GF-D8 (cell line): ENCODE data around the gene KCNIP1.

Source experiments
- DNase-seq: peaks from one replicate; lab custom pipeline; 2025; lab: John Stamatoyannopoulos, UW

KCNIP1 gene

GRCh38 chr5:170503990-170504596 is at the start of gene KCNIP1:
KCNIP1 (plus strand) TSS chr5:170504020.
- DNase-seq, result no peak

DNA sequence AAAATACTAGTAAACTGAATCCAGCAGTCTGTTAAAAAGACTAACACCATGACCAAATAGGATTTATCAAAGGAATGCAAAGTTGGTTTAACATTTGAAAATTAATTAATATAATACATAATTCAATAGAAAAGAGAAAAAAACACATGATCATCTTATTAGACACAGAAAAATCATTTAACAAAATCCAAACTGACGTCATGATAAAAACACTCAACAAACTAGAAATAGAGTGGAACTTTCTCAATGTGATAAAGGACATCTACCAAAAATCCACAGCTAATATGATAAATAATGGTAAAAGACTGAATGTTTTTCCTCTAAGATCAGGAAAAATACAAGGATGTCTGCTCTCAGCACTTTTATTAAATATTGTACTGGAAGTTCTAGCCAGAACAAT is 40.4 kb upstream of the KCNIP1 start:
- DNase-seq, result no peak

DNA sequence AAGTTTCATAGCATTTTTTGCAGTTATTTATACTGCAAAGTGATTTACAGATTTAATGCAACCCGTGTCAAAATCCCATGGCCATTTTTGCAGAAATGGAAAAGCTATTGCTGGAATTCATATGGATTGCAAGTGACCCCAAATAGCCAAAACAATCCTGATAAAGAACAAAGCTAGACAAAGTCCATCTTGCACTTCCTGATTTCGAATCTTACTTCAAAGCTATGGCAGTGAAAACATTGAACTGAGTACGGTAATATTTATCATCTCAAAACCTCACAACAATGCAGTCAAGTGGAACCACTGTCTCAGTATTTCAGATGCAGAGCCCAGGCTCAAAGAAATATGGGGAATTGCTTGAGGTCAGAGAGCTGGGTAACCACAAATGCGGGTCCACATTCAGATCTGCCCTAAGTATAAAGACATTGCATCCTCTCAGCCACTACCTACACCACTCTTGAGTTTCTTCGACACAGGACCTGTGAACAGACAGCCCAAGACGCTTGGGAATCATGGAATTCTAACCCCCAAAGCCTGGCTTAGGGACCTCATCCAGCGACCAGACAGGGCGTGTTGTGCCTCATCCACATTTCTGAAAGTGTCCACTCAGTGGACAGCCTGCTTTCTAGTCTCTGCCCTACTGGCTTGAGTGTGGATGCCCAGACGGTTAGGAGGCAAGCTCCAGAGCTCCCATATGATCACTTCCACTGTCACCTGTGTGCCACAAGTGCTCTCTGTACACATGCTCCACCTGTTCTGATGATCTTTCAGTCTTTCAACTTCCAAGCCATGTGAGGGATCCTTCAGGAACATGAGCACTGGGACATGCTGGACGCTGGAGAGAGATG is 39.3 kb upstream of the KCNIP1 start:
- no peak for DNase-seq

DNA sequence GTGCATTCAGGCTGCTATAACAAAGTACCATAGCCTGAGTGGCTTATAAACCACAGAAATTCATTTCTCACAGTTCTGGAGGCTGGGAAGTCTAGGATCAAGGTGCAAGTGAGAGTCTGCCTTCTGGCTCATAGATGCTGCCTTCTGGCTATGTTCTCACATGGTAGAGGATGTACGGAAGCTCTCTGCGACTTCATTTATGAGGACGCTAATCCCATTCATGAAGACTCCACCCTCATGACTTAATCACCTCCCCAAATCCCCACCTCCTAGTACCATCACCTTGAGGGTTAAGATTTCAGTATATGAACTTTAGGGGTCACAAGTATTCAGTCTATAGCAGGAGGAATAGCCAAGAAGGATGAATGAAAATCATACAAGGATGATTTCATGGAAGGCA is 37.3 kb upstream of the KCNIP1 start:
- no peak for DNase-seq

DNA sequence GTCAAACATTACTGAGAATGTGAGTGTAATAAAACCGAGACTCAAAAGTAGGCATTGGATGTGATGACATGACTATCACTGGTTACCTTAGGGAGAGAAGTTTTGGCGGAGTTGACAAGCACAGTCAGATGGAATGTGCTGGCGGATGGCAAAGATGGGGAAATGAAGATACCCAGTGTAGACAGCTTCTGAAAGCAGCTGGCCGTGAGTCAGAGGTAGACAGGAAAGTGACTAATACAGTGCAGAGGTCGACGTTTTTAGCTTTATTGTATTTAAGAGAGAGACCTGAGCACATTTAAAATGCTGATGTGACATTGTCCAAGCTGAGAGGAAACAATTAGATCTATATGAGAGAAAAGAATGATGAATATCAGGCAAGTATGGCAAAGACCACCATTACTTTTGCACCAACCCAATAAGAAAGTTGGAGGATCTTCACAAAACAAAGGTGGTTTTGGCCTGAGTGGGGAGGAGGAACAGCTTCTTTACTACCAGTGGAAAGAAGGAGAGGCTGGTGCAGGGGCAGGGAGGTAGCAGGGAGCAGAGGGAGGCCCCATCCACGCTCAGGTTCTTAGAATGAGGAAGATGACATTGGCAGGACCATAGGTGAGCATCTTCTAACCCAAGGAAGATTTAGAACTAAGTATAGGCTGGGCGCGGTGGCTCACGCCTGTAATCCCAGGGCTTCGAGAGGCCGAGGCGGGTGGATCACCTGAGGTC is 36.7 kb upstream of the KCNIP1 start:
- no peak for DNase-seq

GRCh38 chr5:170468633-170469285 is 35.1 kb upstream of the KCNIP1 start:
- DNase-seq, result no peak

DNA sequence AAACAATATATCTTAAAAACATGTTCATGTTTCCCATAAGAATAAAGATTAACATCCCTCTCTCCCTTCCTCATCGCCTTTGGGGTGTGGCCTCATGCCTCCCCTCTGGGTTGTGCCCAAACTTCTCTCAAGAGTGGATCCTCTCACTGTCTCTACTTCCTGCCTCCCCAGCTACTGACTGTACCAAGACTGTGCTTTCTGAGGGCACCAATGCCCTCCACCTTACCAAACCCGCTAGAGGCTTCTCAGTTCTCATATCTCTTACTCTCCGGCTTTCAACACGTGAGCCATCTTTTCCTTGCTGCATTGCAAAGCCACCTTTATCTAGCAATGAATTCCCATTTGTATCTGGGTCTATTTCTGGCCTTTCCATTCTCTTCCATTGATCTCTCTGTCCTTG is 34.4 kb upstream of the KCNIP1 start:
- no peak for DNase-seq

- DNase-seq, result no peak
Measured at GRCh38 chr5:170470275-170470674, 33.5 kb upstream of the KCNIP1 start.

GRCh38 chr5:170470808-170471404 is 32.9 kb upstream of the KCNIP1 start:
- DNase-seq, result no peak

- DNase-seq, result no peak
Measured at GRCh38 chr5:170471551-170472178, 32.2 kb upstream of the KCNIP1 start.

DNA sequence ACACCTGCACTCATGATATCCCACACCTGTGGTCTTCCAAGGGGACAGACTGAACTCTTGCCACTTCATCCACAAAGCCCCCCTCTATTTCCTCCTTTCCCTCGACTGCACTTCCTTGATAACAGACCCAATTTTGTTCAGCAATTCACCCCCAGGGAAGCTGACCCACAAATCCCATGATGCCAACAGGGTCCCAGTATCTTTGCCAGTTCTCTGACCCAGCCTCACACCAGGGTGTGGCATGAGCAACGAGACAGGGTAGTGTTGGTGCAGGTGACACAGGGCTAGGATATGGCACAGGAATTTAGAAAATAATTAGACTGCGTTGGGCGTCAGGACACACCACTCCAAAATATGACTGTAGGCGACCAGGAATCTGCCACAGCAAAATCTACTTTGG is 30.2 kb upstream of the KCNIP1 start:
- no peak for DNase-seq

DNA sequence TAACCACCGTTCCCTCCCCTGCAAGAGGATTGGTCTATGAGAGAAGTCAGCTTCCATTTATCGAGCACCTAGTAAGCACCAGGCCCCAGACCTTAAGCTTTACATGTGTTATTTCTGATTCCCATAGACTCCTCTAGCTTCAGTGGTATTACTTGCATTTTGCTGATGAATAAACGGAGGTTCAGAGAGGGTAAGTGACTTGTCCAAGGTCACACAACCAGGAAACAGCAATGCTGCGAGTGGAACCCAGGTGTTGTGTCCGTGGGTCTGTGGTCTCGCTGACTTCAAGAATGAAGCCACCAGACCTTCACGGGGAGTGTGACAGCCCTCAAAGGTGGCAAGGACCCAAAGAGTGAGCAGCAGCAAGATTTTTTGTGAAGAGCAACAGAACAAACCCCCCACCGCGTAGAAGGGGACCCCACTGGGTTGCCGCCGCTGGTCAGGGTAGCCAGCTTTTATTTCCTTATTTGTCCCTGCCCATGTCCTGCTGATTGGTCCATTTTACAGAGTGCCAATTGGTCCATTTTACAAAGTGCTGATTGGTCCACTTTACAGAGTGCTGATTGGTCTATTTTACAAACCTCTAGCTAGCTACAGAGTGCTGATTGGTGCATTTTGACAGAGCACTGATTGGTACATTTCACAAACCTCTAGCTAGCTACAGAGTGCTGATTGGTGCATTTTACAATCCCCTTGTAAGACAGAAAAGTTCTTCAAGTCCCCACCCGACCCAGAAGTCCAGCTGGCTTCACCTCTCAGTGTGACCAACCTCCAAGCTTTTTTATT is 29.1 kb upstream of the KCNIP1 start:
- DNase-seq, result no peak

GRCh38 chr5:170475294-170476000 is 28.4 kb upstream of the KCNIP1 start:
- no peak for DNase-seq

DNA sequence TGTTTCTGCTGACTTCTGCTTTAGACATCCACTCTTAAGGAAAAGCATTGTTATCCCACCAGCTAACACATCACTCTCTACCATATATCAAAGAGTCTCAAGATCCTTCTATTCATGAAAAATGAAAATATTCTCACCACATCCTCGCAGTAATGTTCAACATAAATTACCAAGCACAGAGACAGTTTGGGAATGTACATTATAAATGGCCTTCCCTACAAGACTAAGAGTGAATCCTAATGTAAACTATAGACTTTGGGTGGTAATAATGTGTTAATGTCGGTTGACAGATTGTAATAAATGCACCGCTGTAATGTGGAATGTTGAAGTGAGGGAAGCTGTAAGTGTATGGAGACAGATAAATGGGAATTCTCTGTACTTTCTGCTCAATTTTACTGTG is 27.1 kb upstream of the KCNIP1 start:
- DNase-seq, result no peak

DNA sequence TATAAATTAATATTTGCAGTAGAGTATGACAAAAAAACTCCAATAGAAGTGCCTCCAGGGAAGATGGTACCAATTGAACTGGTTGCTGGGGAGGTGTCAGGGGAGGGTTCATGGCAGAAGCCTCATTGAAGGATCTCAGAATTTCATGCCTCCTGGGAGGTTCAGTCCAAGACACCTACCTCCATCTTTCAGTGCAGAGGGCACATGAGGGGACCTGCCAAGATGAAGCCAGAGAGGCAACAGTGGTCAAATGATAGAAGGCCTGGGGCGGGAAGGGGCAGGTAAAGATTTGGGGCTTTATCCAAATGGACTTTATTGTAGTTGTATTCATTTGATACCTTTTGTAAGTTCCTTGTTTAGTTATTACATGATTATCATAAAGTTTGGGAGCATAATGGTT is 25.9 kb upstream of the KCNIP1 start:
- no peak for DNase-seq

- DNase-seq, result no peak
Measured at GRCh38 chr5:170478306-170478705, 25.5 kb upstream of the KCNIP1 start.

DNA sequence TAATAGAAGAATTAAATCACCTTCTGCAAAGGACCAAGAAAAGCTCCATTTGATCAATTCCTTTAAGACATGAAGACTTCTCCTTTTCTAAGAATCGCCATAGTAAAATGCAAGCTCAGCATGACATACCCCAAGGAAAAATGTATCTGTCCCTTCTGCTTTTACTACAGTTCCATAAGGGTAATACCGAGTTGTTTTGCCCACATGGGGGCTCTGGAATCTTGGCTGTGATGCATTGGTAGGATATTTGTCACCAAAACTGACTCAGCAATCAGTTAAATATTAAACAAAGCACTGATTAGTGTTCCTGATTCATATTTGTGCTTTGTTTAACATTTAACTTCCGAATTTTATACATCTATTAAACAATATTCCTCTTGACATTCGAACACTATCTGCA is 24.3 kb upstream of the KCNIP1 start:
- DNase-seq, result no peak

GRCh38 chr5:170480260-170480659 is 23.6 kb upstream of the KCNIP1 start:
- DNase-seq, result no peak

DNA sequence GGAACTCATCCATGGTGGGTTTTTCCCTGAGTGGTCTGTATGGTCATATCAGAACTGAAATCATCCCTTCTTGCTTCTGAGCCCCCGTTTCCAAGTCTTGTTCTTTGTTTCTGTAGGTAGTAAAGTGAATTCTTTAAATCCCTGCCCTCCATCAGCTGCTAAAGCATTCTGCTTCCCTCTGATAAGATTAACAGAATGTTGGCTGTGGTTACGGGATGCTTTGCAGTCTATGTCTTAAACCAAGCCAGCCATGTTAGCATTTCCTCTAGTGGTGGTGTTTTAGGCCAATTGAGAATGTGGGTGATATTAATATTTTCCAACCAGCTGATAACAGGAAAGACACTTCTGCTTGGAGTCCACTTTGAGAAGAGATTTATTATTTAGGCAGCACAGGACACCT is 22.0 kb upstream of the KCNIP1 start:
- DNase-seq, result no peak

DNA sequence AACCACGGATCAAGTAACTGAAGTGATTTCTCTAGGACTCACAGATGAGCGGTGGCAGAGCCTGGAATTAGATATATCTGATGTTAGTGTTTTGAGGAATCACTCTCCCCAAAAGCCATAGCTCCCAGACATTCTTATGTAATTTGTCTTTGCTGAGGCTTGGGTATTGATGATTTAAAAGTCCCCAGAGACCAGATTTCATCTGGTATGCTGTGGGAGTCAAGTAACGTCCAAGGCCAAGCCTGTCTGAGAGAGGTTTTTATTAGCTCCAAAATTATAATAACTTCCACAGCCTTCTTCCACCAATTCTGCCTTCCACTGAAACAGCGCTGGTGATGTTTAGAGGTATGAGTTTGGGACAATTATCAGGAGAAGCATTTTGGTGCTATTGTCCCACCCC is 21.3 kb upstream of the KCNIP1 start:
- DNase-seq, result no peak
